Mesothelial cell of epicardium (in vitro differentiated cells): ENCODE data around the gene ARHGAP33. TPM values are rescaled to one million over a fixed set of nuclear protein-coding genes. Genes with fewer than 3 reads are reported as not detected.

Experiments used
- DNase-seq, 2 experiments: peaks; one replicate each; pipeline ENCODE4 v3.0.0; 2021; ENCODE audit warnings: low spot score in 2 of 2; ENCODE audit not compliant: unreplicated experiment in 2 of 2
- H3K27ac Mint-ChIP-seq: 2 replicates; pipeline ENCODE4 v1.8.0; 2021; ENCODE audit warnings: mixed read lengths
- H3K27me3 Mint-ChIP-seq: 2 replicates; pipeline ENCODE4 v1.8.0; 2021; ENCODE audit warnings: low read depth, mixed read lengths
- H3K36me3 Mint-ChIP-seq: 2 replicates; pipeline ENCODE4 v1.8.0; 2021; ENCODE audit warnings: mixed read lengths
- H3K4me1 Mint-ChIP-seq: 2 replicates; pipeline ENCODE4 v1.8.0; 2021; ENCODE audit warnings: mixed read lengths
- H3K4me3 Mint-ChIP-seq: 2 replicates; pipeline ENCODE4 v1.8.0; 2021; ENCODE audit warnings: mild to moderate bottlenecking, moderate library complexity, mixed read lengths
- H3K9me3 Mint-ChIP-seq: 2 replicates; pipeline ENCODE4 v1.8.0; 2021; ENCODE audit warnings: mixed read lengths
- total RNA-seq: library from RNA; stranded (reverse); gene quantifications from 3 replicates; pipeline ENCODE4 v1.2.1, GENCODE V29; 2021
- TF ChIP-seq, protein P1 (sequence below): fragments of 200-600 bp; sonication (generic); IDR thresholded peaks from one replicate; pipeline ENCODE4 v1.5.0; 2021; ENCODE audit warnings: antibody characterized with exemption; ENCODE audit not compliant: unreplicated experiment

ARHGAP33 gene
- total RNA-seq, 1 donor from 2014 or later: 74.0 TPM

DNA sequence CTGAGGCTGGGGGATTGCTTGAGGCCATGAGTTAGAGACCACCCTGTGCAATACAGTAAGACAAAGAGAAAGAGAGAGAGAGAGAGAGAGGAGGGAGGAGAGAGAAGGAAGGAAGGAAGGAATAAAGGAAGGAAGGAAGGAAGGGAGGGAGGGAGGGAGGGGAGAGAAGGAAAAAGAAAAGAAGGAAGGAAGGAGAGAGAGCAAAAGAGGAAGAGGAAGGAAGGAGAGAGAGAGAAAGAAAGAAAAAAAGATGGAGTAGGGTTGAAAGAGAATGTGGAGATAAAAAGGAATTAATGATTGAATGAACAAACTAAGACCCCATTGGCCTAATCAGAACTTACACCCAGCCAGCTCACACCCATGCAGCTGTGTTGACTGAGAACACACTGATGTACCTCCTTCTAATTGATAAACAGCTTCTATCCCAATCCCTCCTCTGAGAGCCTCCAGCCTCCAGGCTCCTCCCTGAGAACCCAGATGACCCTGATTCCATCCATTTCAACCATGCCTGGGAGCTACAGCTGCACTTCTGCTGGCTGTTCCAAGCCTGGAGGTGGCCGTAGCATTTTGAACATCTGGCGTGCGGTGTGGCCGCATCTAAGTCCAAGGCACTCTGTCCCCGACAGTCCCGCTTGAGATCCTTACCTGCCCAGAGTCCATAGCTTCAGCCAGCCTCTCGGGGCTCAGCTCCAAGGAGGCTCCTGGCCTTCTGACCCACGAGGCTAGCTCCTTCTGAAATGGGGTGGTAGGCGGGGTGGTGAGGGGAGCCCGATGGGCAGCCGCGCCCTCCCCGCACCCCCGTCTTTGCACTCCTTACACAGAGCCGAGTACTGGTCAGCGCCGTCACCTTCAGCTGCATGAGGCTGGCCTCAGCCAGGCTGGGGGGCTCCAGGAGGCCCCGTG, 36.2 kb downstream of the ARHGAP33 start:
- TF ChIP-seq, protein P1, sequence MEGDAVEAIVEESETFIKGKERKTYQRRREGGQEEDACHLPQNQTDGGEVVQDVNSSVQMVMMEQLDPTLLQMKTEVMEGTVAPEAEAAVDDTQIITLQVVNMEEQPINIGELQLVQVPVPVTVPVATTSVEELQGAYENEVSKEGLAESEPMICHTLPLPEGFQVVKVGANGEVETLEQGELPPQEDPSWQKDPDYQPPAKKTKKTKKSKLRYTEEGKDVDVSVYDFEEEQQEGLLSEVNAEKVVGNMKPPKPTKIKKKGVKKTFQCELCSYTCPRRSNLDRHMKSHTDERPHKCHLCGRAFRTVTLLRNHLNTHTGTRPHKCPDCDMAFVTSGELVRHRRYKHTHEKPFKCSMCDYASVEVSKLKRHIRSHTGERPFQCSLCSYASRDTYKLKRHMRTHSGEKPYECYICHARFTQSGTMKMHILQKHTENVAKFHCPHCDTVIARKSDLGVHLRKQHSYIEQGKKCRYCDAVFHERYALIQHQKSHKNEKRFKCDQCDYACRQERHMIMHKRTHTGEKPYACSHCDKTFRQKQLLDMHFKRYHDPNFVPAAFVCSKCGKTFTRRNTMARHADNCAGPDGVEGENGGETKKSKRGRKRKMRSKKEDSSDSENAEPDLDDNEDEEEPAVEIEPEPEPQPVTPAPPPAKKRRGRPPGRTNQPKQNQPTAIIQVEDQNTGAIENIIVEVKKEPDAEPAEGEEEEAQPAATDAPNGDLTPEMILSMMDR: no peak
- Mint-ChIP-seq H3K9me3 (no peaks in the 10 kb centered on the region), H3K36me3 (no peaks in the 10 kb centered on the region), H3K27ac (no peak overlapping the region), H3K4me1 (no peaks in the 10 kb centered on the region), H3K27me3 (peaks cover 47% of the 10 kb centered on the region), H3K4me3 (no peak overlapping the region)
- DNase-seq: no peak

- Mint-ChIP-seq H3K27me3 (peaks cover 47% of the 10 kb centered on the region), H3K4me1 (no peaks in the 10 kb centered on the region), H3K9me3 (no peaks in the 10 kb centered on the region), H3K36me3 (no peaks in the 10 kb centered on the region), H3K27ac (no peak within 1 kb of the TSS), H3K4me3 (no peak within 1 kb of the TSS)
- TF ChIP-seq, protein P1: no peak
- no peak for DNase-seq
Observed at GRCh38 chr19:35812220-35813042, 37.1 kb downstream of the ARHGAP33 start, which contains the start of gene PRODH2. PRODH2 (minus strand) TSS chr19:35812845; CDS start chr19:35812805, 40 bp downstream.

- Mint-ChIP-seq H3K9me3 (no peaks in the 10 kb centered on the region), H3K27me3 (peaks cover 44% of the 10 kb centered on the region), H3K27ac (no peak overlapping the region), H3K4me1 (no peaks in the 10 kb centered on the region), H3K4me3 (no peak overlapping the region), H3K36me3 (no peaks in the 10 kb centered on the region)
- TF ChIP-seq, protein P1: no peak
- no peak for DNase-seq
Observed at GRCh38 chr19:35813043-35813890, 37.9 kb downstream of the ARHGAP33 start.

DNA sequence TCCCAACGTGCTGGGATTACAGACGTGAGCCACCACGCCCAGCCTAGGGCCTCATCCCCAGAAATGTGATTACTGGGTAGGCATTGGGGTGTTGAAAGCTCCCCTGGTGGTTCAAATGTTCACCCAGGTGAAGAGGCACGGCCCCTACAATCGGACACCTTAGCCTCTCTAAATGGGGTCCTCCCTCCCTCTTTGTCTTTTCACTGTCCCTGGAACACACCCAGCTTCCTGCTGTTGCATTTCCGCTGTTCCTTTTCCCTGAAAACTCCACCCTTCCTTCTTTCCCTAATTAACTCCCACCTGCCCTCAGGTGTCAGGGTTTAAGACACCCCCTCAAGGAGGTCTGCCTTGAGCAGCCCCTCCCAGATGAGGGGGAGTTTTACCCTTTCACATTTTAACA, 40.9 kb downstream of the ARHGAP33 start:
- H3K27ac Mint-ChIP-seq: no peak overlapping the region
- DNase-seq: no peak
- H3K27me3 Mint-ChIP-seq: peaks cover 45% of the 10 kb centered on the region
- no peaks in the 10 kb centered on the region for H3K9me3 Mint-ChIP-seq
- H3K4me1 Mint-ChIP-seq: no peaks in the 10 kb centered on the region
- H3K36me3 Mint-ChIP-seq: no peaks in the 10 kb centered on the region
- no peak overlapping the region for H3K4me3 Mint-ChIP-seq
- TF ChIP-seq, protein P1: no peak

DNA sequence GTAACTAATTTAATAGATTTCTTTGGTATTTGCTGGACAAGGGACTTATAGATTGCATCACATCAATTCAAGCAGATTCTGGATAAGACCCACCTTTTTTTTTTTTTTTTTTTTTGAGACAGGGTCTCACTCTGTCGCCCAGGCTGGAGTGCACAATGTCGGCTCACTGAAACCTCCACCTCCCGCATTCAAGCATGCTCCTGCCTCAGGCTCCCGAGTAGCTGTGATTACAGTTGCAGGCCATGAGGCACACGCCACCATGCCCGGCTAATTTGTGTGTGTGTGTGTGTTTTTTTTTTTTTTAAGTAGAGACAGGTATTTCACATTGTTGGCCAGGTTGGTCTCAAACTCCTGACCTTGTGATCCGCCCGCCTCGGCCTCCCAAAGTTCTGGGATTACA, 41.5 kb downstream of the ARHGAP33 start:
- Mint-ChIP-seq H3K4me1 (no peaks in the 10 kb centered on the region), H3K36me3 (no peaks in the 10 kb centered on the region), H3K4me3 (no peak overlapping the region), H3K27ac (no peak overlapping the region), H3K9me3 (no peaks in the 10 kb centered on the region), H3K27me3 (peaks cover 41% of the 10 kb centered on the region)
- TF ChIP-seq, protein P1: no peak
- DNase-seq: no peak
